SW480 (cell line): Measurements from ENCODE around the gene MUC15.
"Not testable (repeated sequence)": the region's sequence is repeated elsewhere in the genome, so short reads cannot be mapped to it uniquely, and the experiment has no call there.

Experiments
- DNase-seq: peaks from one replicate; pipeline ENCODE4 v3.0.0-alpha.2; 2016; ENCODE audit warnings: low spot score

Gene MUC15, protein sequence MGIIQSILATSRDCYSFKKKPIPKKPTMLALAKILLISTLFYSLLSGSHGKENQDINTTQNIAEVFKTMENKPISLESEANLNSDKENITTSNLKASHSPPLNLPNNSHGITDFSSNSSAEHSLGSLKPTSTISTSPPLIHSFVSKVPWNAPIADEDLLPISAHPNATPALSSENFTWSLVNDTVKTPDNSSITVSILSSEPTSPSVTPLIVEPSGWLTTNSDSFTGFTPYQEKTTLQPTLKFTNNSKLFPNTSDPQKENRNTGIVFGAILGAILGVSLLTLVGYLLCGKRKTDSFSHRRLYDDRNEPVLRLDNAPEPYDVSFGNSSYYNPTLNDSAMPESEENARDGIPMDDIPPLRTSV

DNA sequence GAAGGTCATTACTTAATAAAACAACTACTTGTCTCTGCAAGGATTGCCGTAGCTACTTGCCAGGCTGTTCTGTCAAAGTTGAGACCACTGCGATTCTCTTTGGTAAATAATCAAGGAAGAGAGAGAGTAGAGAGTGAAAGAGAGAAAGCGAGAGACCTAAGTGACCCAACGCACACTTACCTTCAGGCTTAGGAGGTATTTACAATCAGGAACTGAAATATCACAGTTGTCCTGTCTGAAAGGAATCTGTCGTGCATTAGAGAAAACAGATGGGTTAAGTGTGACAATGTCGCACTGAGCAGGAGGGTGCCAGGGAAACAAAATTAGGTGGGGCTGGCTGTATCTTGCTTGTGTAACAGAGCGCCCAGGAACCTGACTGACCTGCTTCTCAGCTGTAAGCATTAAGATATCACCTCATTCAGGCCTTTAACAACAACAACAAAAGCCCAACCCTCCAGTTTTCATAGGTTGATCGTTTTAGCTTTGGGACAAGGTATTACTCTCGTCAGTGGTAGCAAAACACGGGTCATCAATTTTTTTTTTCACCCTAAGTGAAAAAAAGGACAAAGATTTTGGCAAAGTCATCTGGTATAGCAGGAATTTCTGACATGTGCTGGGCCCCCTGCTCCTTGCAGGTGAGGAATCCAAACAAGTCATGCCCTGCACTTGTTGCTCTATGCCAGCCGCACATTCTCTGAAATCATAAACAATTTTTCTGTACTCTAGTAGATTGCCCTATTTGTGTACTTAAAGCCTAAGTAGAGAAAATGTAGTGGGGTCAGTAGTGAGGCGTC lies at the start of gene MUC15:
TSS of gene MUC15 (minus strand) at position 403 of the 794 bp plus-strand sequence. CDS start 5,169 bp downstream, outside the sequence.
- no peak for DNase-seq

DNA sequence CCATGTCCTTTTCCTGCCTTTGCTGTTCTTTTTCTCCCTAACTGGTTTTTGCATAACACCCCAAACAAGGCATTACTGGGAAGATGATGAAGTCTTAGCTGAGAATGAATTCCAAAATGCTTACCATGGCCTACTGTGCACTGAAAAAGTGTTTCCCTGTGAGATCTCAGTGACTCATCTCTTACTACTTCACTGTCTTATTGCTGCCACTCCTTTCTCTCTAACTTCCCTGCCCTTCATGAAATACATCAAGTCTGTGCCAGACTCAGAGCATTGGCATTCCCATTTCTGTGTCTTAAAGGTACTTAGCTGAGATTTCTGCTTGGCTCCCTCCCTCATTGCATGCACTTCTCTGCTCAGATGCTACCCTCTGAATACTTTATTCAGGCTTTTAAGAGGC lies 49.1 kb upstream of the MUC15 start:
- peak; percentile 35 for DNase-seq

DNA sequence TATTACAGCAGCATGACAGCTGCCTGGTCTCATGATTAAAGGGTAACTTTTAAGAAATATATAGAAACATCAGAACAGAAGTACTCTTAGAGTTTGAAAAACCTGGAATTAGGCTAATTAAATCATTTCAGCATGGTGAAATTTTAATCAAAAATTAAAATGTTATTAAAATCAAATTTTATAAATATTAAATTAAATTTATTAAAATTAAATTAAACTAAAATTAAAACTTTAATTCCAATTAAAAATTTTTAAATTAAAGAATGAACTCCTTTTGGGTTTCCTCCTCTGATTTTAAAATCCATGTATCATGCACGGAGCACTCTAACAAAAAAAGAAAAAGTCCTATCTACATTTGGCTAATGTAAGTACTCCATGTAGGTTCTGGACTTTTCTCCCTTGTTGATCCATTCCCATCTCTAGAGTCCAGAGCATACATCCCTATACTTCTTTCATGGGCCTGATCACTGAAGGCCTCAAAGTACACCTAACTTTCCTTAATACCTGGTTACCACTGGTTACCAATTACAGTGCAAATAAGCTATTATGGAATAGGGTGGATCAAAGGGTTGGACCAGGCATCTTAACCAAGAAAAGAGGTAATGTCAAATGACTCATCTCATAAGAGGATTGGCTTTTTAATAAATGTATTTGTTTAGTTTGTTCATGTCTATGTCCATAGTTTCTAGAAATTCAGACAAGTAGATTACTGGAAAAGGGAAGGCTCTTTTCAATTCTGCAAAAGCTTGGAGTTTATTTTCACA lies 48.4 kb upstream of the MUC15 start:
- DNase-seq = peak; percentile 92

DNA sequence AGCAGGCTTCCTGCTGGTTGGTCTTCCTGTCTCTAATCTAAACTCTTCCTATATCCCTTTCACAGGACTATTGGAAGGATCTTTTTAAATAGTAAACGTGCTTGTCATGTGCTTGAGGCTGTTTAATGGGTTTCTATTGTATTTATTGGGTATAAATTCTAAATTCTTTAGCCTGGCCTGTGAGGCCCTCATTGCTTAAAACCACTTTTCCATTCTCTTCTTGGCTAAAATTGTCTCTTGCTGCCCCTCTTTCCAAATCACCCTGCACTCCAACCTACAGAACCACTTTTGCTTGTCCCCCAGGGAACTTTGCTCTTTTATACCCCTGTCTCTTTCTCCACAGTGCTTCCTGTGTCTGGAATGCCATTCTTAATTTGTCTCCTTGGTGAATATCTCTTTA lies 46.4 kb upstream of the MUC15 start:
- no peak for DNase-seq

DNA sequence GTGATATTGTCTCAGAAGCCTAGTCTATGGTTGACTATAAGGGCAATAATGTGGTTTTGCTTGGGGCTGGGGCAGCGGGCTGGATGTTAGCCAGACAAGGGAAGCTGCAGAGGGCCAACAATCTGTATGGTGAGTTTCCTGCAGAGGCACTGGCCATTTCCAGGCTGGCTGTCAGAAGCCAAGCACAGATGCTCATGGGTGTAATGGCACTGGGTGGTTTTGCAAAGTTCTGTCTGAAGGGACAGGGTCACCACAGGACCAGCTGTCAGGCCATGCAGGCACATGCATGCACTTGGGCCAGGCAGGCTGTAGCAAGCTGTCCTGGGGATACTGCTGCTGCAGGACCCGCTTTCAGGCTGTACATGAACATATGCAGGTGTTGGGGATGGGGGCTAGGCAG lies 41.7 kb upstream of the MUC15 start:
- no peak for DNase-seq

DNA sequence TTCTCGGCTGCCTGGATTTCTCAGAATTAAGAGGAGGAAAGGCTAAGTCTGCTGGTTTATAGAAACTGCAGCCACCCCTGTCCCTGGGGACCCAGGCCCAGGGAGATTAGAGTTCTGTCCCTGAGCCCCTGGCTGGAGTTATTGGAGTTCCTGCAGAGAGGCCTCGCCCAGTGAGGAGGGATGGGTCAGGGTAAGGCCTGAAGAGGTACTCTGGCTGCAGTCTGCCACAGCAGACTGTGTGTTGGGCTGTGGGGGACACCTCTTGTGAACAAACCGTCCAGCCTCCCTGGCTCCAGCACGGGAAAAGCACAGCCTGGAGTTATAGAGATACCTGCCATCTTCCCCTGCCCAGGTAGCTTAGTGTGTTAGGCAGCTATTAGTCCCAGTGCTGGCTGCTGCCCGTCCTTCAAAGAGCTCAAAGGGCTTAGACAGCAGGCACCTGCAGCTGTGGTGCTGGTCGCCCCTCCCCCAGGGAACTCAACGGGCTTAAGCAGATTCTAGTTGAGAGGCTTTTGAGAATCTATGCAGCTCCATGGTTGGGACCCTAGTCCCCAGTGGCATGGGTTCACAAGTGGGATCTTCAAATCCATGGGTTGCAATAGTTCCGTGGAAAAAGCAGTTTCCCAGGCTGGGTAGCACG lies 36.6 kb upstream of the MUC15 start:
- no peak for DNase-seq

DNA sequence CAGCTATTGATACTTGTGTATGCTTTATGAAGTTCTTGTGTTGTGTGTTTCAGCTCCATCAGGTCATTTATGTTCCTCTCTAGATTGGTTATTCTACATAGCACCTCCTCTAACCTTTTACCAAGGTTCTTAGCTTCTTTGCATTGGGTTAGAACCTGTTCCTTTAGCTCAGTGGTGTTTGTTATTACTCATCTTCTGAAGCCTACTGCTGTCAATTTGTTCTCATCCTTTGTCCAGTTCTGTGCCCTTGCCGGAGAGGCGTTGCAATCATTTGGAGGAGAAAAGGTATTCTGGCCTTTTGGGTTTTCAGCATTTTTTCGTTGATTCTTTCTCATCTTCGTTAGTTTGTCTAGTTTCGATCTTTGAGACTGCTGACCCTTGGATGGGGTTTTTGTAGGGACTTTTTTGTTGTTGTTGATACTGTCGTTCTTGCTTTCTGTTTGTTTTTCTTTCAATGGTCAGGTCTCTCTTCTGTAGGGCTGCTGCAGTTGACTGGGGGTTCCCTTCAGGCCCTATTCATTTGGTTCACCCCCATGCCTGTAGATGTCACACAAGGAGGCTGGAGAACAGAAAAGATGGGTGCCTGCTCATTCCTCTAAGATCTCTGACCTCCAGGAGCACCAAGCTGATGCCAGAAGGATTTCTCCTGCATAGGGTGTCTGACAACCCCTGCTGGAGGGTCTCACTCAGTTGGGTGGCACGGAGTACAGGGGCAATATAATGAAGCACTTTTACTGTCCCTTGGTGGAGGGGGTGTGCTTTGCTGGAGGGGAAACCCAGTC lies 35.9 kb upstream of the MUC15 start:
- no peak for DNase-seq

DNA sequence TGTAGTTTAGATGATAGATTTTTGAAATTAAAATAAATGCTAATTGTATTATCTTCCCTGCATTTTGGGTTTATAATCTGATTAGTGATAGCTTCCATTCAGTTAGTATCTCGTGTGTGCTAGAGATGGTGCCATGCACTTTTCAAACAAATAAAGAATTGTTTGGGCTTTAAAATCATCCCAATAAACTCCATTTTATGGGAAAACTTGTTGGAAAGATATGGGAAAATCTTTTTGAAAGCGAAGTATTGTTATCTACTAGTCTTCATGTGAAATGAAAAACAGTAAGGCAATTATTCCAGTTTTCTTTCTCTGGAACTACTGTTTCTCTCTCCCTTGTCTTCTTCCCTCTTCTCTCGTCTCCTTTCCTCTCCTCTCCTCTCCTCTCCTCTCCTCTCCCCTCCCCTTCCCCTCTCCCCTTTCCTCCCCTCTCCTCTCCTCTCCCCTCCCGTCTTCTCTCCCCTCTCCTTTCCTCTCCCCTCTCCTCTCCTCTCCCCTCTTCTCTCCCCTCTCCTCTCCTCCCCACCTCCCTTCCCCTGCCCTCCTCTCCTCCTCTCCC lies 27.9 kb upstream of the MUC15 start:
- DNase-seq = no peak

DNA sequence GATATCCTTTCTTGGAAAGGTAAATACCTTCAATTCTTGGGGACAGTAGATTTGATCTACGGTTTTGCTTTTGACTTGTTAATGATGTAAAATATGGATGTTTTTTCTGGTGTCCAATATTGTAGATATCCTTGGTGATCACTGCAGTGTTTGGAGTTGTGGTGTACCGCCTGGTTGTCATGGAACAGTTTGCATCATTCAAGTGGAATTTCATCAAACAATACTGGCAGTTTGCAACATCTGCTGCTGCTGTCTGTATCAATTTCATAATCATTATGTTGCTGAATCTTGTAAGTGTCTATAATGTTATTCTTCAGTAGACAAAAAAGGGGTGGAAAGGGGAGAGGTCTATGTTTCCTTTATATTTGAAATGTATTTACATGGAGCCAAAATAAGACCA lies 27.4 kb upstream of the MUC15 start:
- peak; percentile 15 for DNase-seq

DNA sequence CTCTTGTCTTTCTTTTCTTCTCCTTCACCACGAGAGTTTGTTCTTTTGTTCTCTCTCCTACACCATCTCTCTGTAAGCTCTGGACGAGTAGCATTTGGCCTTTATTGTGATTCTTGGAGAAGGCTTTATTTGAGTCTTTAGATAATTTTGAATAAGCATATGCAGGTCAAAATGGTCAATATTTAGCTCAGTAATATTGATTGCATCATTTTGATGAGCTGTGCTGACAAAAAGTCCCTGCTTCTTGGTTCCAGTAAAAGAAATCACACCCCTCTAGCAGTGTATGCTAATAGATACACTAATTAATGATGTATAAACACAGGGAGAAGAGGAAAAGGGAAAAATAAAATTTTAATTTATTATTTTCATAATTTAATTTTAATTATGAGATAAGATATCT lies 25.8 kb upstream of the MUC15 start:
- no peak for DNase-seq

DNA sequence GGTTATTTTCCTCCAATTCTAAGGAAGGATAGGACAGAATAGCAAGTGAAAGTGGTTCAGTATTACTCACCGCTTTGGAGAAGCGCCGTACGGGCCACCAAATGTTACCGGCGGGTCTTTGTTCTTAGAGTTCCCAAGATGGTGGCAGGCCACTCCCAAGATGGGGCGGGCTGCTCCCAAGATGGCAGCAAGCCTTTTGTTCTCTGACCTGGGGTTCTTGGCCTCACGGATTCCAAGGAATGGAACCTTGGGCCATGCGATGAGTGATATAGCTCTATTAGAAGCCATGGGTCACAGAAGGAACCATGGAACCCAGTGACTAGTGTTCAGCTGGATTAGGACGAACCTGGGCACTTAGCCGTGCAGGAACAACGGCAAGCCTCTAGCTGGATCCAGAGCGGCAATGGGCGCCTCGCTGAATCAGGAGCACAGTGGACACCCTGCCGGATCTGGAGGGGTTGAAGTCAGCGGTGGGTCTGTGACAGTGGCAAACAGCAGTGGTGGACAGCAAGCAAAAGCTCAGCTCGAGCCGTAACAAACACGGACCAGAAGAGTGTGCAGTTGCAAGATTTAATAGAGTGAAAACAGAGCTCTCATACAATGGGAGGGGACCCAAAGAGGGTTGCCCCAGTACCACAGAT lies 25.1 kb upstream of the MUC15 start:
- DNase-seq = not testable (repeated sequence)

DNA sequence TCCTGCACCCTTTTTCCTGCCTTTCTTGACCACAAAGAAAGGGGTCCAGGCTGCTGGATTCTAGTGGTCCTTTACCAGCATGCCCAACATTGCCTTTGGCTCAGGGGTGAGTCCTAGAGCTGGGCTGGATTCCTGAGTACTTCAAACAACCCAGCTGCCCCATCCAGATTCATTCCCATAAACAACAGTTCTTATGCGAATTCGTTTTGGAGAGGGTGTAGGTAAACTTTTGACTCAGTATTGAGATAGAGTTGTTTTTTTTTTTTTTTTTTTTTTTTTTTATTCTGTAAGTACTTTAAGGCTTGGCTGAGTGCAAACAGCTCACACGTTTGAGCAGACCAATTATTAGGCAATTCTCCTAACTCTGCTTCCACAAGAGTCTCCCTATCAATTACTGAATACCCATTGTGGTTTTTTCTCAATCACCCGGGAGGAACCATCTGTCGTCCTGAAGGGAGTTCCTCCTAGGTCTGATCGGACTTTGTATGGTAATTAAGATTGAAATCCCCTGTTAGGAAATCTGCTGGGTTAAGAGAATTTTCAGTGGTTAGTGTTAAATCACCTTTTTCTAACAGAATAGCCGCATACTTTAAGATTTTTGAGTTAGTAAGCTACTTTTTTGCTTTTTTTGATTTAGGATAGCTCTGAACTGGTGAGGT lies 23.3 kb upstream of the MUC15 start:
- DNase-seq = not testable (repeated sequence)

DNA sequence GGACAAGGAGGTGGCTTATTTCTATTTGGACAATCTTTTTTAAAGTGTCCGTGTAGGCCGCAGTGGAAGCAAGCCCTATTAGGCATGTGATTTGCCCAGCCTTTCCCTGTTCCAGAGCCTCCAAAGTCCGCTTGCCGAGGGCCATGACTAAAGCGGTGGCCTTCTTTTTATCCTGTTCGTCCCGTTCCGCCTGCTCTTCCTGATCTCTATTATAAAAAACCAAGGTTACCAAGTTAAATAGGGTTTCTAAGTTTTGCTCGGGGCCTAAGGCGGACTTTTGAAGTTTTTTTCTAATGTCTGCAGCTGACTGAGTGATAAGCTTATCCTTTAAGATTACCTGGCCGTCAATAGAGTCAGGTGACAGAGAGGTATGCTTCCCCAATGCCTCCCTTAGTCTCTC lies 21.6 kb upstream of the MUC15 start:
- DNase-seq = no peak

DNA sequence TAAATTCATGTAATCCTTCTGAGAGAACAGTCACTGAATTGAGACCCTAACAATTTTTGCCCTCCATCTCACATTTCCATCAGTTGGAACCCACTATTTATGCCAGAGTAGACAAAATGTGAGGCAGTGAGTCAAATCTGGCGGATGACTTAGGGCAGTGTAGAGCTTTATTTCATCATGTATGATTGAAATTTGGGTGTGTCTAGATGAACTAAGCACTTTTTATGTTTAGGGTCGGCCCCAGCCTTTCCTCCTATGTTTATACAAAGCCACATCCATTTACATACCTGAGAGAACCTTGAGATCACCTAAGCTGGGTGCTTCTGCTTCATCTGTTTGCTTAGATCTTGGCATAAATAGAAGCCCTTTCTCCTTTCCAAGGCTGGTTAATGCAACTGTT lies 15.0 kb upstream of the MUC15 start:
- no peak for DNase-seq

DNA sequence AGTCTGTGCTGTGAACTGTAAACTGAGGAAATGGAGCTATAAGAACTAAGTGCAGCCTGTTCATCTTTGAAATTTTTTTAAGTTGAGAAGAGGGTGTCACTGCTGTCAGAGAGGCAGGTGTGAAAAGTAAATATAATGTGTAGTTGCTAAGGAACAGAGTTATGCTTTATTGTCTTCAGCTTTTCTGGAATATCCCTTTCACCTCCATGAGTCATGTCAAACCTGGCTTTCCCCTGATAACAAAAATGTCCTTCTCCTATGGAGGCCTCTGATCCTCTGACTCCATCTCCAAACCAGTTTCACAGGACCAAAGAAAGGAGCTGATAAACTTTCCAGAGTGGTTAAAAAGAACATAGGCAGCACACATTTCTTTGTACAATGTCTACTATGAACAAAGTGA lies 12.8 kb upstream of the MUC15 start:
- no peak for DNase-seq

DNA sequence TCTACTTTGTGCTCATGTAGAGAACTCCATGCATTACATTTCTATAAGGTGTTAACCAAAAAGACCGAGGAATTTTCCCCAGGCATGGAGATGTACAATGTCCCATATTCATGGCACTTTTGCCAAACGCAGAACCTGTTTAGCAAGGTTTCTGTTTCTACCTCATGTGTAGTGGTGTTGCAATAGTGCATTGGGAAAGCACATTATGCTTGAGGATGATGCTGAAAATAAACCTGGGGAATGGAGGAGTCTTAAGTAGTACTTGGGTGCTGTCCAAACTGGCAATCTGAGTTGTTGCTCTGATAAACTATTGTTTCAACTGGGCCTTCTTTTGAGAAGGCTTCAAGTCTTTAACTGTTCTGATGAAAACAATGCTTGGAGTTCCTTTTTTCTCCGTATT lies 11.5 kb upstream of the MUC15 start:
- DNase-seq = no peak

DNA sequence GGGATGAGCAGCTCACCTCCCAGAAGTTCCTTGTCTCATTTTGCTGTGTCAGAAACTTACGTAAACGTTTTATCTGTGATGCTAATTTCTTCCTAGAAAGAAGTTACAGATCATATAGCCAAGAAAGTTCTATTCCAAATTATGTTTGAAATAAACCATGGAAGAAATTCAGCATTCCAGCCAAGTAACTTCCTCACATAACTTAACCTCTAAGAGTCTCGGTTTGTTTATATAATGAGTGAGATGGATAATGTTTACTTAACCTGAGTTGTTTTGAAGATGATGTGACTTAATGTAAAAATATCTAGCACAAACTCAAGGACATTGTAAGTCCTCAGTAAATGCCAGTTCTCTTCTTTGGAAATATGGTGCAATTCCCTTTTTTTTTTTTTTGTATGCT lies 8.9 kb upstream of the MUC15 start:
- DNase-seq = no peak

DNA sequence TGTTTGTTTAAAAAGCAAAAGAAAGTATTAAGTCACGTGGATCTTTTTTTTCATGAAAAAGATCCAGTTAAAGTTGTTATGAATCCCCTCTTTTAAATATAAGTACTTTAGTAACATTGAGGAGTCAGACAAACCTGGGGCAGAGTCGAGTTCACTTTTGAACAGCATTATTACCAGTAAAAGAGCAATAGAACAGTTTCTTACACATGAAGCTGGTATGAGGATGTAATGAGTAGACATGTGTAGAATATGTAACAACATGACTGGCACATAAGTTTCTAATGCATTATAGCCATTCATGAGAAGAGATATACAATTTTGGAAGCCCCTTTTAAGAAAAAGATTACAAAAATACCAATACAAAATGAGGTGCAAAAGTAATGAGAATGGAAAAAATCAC lies 7.6 kb upstream of the MUC15 start:
- DNase-seq = no peak

DNA sequence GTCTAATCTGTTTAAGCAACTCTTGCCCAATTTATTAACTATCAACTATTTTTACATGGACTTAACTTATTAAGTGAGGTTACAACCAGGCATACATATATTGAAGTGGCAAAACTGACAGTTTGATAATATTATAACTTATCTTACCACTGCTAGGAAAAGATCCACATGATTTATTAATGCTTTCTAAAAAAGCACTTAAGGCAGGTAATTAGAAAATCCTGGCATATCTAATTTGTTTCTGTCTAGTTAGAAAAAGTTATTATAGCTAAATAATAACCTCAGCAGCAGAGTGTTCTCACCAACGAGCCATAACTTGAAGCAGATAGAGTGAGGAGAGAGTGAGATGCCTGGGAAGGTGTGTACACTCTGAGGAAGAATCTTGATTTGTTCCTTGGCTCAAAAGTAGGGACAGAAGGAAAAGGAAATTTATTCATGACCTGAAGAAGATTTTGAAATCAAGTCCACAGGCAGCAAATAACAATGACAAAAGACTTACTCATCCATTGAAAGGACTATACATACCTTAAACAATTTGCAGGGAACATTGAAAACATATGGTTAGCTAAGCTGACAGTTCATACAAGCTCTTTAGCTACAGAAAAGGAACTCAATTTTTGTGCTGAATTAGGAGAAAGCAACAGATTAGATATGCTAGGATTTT lies 7.1 kb upstream of the MUC15 start:
- no peak for DNase-seq

DNA sequence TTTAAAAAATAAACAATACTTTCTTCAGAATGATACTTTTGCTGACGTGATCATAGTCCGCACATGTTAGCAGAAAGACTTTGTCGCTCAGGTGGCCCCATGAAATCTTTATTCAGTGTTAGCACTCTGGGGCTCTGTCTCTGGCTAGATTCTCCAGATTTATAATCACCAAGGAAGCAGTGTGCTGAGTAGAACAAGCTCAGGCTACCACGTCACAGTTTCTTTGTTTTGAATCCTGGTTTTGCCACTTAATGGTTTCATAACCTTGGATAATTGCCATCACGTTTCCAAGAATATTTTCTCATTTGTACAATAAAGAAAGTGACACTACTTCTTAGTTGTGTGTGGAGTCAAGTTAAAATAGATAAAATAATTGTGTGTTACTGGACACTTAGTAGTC lies 3.9 kb upstream of the MUC15 start:
- no peak for DNase-seq
